CD8-positive, alpha-beta memory T cell (primary cell): ENCODE measurements around the gene DGKD. TPM values are rescaled to one million over a fixed set of nuclear protein-coding genes. Genes with fewer than 3 reads are reported as not detected.

Experiments
- CTCF ChIA-PET: fragments of 350-600 bp; sonication (Branson Sonifier 250); formaldehyde crosslinking; loops from one replicate; lab custom pipeline; 2021; ENCODE audit warnings: antibody characterized with exemption; lab: Charles Lee
- POLR2A ChIA-PET: fragments of 350-600 bp; sonication (Branson Sonifier 250); formaldehyde crosslinking; loops from one replicate; lab custom pipeline; 2021; ENCODE audit warnings: antibody characterized with exemption; lab: Charles Lee
- DNase-seq, 5 donors: peaks; one replicate each; pipeline versions ENCODE4 v3.0.0 to v3.0.0-alpha.2; 2020 to 2022; ENCODE audit warnings: mixed read lengths in 1 of 5
- H3K27ac ChIP-seq: one replicate; pipeline ENCODE4 v1.7.0; 2013; ENCODE audit warnings: low read depth, mild to moderate bottlenecking, low read length, moderate library complexity
- H3K27me3 ChIP-seq: 2 replicates; pipeline ENCODE4 v1.7.0; 2013; ENCODE audit warnings: low read length, mild to moderate bottlenecking; ENCODE audit not compliant: insufficient read depth, poor library complexity, severe bottlenecking
- H3K36me3 ChIP-seq: 2 replicates; pipeline ENCODE4 v1.7.0; 2013; ENCODE audit warnings: mild to moderate bottlenecking, low read length, moderate library complexity; ENCODE audit not compliant: insufficient read depth
- H3K4me1 ChIP-seq: 2 replicates; pipeline ENCODE4 v1.7.0; 2013; ENCODE audit warnings: mild to moderate bottlenecking, low read length, moderate library complexity; ENCODE audit not compliant: insufficient read depth
- H3K4me3 ChIP-seq: 2 replicates; pipeline ENCODE4 v1.7.0; 2013; ENCODE audit warnings: mild to moderate bottlenecking, low read length
- H3K9me3 ChIP-seq: 2 replicates; pipeline ENCODE4 v1.7.0; 2013; ENCODE audit warnings: mild to moderate bottlenecking, low read length
- H3K27ac Mint-ChIP-seq, 8 donors: one replicate each; pipeline ENCODE4 v1.8.0; 2020 to 2021; ENCODE audit warnings: mixed read lengths in 8 of 8, mild to moderate bottlenecking in 6 of 8, inconsistent platforms in 3 of 8, moderate library complexity in 3 of 8
- H3K27me3 Mint-ChIP-seq, 2 donors: one replicate each; pipeline ENCODE4 v1.8.0; 2020 to 2021; ENCODE audit warnings: mixed read lengths in 2 of 2, mild to moderate bottlenecking in 1 of 2, moderate library complexity in 1 of 2
- H3K36me3 Mint-ChIP-seq, 3 donors: one replicate each; pipeline ENCODE4 v1.8.0; 2020 to 2021; ENCODE audit warnings: mixed read lengths in 3 of 3, inconsistent platforms in 1 of 3, mild to moderate bottlenecking in 1 of 3
- H3K4me1 Mint-ChIP-seq, 3 donors: one replicate each; pipeline ENCODE4 v1.8.0; 2020 to 2021; ENCODE audit warnings: mixed read lengths in 3 of 3, inconsistent platforms in 1 of 3, mild to moderate bottlenecking in 1 of 3
- H3K4me3 Mint-ChIP-seq, 7 donors: one replicate each; pipeline ENCODE4 v1.8.0; 2020 to 2021; ENCODE audit warnings: mixed read lengths in 7 of 7, mild to moderate bottlenecking in 6 of 7, moderate library complexity in 4 of 7, inconsistent platforms in 2 of 7
- H3K9me3 Mint-ChIP-seq, 5 donors: one replicate each; pipeline ENCODE4 v1.8.0; 2020 to 2022; ENCODE audit warnings: mixed read lengths in 5 of 5, mild to moderate bottlenecking in 3 of 5, moderate library complexity in 2 of 5, inconsistent platforms in 1 of 5
- polyA plus RNA-seq: library from polyadenylated mRNA; unstranded; fragments of 300-500 nt; fragmentation: Illumina TruSeq; gene quantifications from one replicate; pipeline ENCODE4 v1.2.3, GENCODE V29; 2021
- total RNA-seq, 2 experiments: library from RNA; stranded (reverse); gene quantifications; one replicate each; pipeline ENCODE4 v1.2.3, GENCODE V29; 2021

Gene DGKD
- total and polyA plus RNA-seq, 3 experiments from 2014 or later, result 32.6 to 61.9 (median 54.2) TPM

DNA sequence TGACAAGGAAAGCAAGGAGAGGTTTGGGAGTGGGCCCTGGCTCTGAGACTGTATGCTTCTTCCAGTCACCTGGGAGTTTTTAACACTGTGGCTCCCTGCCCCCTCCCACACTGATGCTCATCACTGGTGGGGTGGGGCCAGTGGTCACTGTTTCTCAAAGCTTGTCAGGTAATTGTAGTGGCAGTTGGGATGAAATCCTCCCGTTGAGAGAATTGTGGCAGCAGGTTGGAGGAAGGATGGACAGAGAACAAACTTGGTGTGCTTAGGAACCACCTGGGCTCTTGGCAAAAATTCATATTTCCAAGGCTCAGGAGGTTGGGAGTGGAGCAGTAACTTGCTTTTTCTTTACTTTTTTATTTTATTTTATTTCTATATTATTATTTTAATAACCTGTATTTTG, 25.1 kb downstream of the DGKD start:
- H3K4me1 Mint-ChIP-seq, result peaks cover 61 to 74% (median 66%) of the 10 kb centered on the region in 3 donors
- no peak overlapping the region for H3K4me3 Mint-ChIP-seq
- no peak for DNase-seq
- H3K4me3 ChIP-seq, result no peak overlapping the region
- H3K9me3 Mint-ChIP-seq, result no peaks in the 10 kb centered on the region
- H3K4me1 ChIP-seq, result peaks cover 34% of the 10 kb centered on the region
- H3K27me3 Mint-ChIP-seq, result peaks cover 0 to 2% of the 10 kb centered on the region in 2 donors
- H3K36me3 Mint-ChIP-seq, result peaks cover 6 to 26% (median 17%) of the 10 kb centered on the region in 3 donors
- H3K9me3 ChIP-seq, result no peaks in the 10 kb centered on the region
- H3K36me3 ChIP-seq, result no peaks in the 10 kb centered on the region
- no peaks in the 10 kb centered on the region for H3K27me3 ChIP-seq
- ChIA-PET POLR2A (no interaction called here), CTCF (interaction anchor here (1.0 to 1.3 kb wide), 2 partner anchors 51 to 64 kb away, joined by 3 read pairs; no protein-coding TSS in a partner anchor)
- H3K27ac ChIP-seq, result no peak overlapping the region
- peak overlapping the region in 4 of 8 donors; percentile 45 to 70 (median 57) for H3K27ac Mint-ChIP-seq

DNA sequence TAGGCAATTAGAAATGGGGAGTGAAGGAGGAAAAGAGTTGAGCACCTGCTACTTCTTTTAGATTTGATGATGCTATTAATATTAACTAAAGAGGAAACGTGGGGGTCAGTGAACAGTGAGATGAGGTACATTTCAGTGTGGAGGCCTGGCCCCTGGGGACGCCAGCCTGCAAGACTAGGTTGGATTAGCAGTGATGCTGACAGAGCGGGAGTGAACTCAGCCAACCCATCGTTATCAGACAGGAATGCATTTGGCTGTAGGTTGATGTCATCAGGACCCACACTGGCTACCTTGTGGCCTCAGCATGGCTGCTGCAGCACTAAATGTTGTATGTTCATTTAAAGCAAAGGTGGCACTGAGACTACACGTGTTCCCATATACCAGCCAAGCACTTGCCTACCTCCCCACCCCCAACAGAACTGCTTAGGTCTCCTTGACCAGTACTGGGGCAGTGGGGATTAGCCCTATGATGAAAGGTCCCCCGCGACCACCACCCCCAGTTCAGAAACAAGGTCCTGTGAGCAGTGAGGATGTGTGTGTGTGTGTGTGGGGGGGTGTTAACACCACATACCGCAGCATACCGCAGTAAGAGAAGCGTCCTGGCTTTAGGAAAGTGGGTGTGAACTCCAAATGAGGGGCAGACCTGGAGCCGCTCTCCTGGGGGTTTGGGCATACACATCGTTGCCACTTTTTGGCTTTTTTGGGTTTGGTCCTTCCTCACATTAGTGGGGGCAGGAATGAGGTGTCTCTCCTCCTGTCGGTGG, 26.0 kb downstream of the DGKD start:
- Histone ChIP-seq H3K27me3 (no peaks in the 10 kb centered on the region), H3K36me3 (no peaks in the 10 kb centered on the region), H3K9me3 (no peaks in the 10 kb centered on the region), H3K4me1 (peaks cover 43% of the 10 kb centered on the region), H3K27ac (no peak overlapping the region), H3K4me3 (no peak overlapping the region)
- Mint-ChIP-seq H3K4me1 (peaks cover 67 to 81% (median 75%) of the 10 kb centered on the region in 3 donors), H3K27ac (peak overlapping the region in 7 of 8 donors; percentile 62 to 85 (median 70)), H3K4me3 (peak overlapping the region; percentile 25 to 72 (median 63)), H3K9me3 (no peaks in the 10 kb centered on the region), H3K27me3 (peaks cover 0 to 2% of the 10 kb centered on the region in 2 donors), H3K36me3 (peaks cover 6 to 21% (median 17%) of the 10 kb centered on the region in 3 donors)
- ChIA-PET POLR2A (no interaction called here), CTCF (interaction anchor here (1.0 to 1.3 kb wide), 2 partner anchors 63 kb away, joined by 3 read pairs; no protein-coding TSS in a partner anchor)
- DNase-seq, result no peak

DNA sequence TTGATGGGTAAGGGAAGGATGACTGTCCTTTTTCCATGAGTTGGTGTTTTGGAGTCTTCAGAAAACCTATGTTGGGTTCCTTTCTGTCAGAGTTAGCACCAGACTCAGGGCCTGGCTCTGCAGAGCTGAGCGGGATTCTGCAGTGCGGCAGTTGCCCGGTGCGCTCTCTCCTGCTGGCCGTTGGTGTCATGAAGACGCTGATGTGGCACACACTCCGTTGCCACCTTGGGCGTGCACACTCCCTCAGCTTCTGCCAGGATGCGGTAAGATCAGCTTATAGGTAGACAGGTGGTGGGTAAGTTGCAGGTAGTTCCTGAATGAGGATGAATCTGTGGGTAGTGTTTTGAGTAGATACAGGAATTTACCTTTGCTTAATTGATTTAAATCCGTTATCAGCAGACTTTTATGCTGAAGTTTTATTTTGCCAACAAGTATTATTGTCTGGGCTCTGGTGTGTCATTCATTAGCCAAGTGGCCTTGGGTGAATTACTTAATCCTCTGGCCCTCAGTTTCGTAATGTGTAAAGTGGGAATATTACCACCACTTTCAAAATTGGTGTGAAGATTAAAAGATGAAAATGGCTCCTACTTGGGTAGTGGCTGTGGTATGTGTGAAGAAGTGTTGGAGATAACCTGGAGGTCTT, 26.8 kb downstream of the DGKD start:
- Mint-ChIP-seq H3K9me3 (no peaks in the 10 kb centered on the region), H3K4me1 (peaks cover 71 to 81% (median 77%) of the 10 kb centered on the region in 3 donors), H3K36me3 (peaks cover 6 to 17% (median 14%) of the 10 kb centered on the region in 3 donors), H3K27ac (peak overlapping the region; percentile 17 to 85 (median 70)), H3K27me3 (peaks cover 0 to 2% of the 10 kb centered on the region in 2 donors), H3K4me3 (peak overlapping the region in 5 of 7 donors; percentile 12 to 65 (median 62))
- POLR2A ChIA-PET, result no interaction called here
- Histone ChIP-seq H3K9me3 (no peaks in the 10 kb centered on the region), H3K36me3 (no peaks in the 10 kb centered on the region), H3K4me3 (no peak overlapping the region), H3K27ac (no peak overlapping the region), H3K27me3 (no peaks in the 10 kb centered on the region), H3K4me1 (peaks cover 51% of the 10 kb centered on the region)
- CTCF ChIA-PET, result interaction anchor here (1.0 kb wide), 1 partner anchor 62 kb away, joined by 3 read pairs; no protein-coding TSS in a partner anchor
- no peak for DNase-seq

DNA sequence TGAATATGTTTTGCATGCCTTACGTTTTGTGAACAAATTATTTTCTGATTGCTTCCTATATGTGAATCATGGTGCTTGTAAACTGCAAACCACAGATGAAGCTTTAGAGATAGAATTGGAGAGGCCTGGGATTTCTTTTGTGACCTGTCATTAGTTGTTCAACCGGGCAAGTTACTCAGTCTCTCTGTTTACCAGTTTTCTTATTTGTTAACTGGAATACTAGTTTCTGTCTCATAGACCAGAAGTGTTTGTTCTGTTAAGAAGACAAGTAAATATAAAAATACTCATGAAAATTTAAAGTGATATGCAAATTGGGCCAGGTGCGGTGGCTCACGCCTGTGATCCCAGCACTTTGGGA, 27.3 kb downstream of the DGKD start:
- peaks cover 56% of the 10 kb centered on the region for H3K4me1 ChIP-seq
- peak overlapping the region in 6 of 8 donors; percentile 17 to 85 (median 76) for H3K27ac Mint-ChIP-seq
- H3K4me3 Mint-ChIP-seq, result peak overlapping the region in 4 of 7 donors; percentile 12 to 65 (median 62)
- no peak overlapping the region for H3K4me3 ChIP-seq
- no peaks in the 10 kb centered on the region for H3K9me3 Mint-ChIP-seq
- peaks cover 76 to 84% (median 79%) of the 10 kb centered on the region in 3 donors for H3K4me1 Mint-ChIP-seq
- ChIA-PET CTCF (interaction anchor here (1.0 kb wide), 1 partner anchor 61 kb away, joined by 3 read pairs; no protein-coding TSS in a partner anchor), POLR2A (no interaction called here)
- DNase-seq, result no peak
- no peaks in the 10 kb centered on the region for H3K36me3 ChIP-seq
- no peaks in the 10 kb centered on the region for H3K9me3 ChIP-seq
- H3K27me3 ChIP-seq, result no peaks in the 10 kb centered on the region
- peaks cover 6 to 17% (median 13%) of the 10 kb centered on the region in 3 donors for H3K36me3 Mint-ChIP-seq
- H3K27me3 Mint-ChIP-seq, result peaks cover 0 to 2% of the 10 kb centered on the region in 2 donors
- no peak overlapping the region for H3K27ac ChIP-seq

DNA sequence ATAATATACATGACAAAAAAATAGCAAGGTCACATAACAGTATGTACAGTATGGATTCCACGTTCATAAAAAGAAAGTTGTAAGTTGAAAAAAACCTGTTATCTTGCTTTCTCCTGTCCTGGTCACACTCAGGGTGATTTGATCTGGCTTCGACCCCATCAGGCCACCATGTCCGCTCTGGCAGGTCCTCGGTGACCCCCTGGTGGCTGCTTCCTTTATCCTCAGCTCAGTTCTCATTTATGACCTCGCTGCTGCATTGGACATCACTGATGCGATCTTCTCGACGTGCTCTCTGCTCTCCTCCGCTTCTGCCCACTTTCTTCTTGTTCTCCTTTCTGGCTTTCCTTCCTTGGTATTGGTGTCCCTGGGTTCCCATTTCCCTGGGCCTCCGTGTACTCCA, 29.7 kb downstream of the DGKD start:
- Mint-ChIP-seq H3K27ac (peak overlapping the region in 7 of 8 donors; percentile 72 to 93 (median 86)), H3K4me3 (peak overlapping the region in 5 of 7 donors; percentile 1 to 77 (median 39)), H3K4me1 (peaks cover 82 to 94% (median 88%) of the 10 kb centered on the region in 3 donors), H3K9me3 (no peaks in the 10 kb centered on the region), H3K36me3 (peaks cover 0 to 13% (median 11%) of the 10 kb centered on the region in 3 donors), H3K27me3 (peaks cover 0 to 2% of the 10 kb centered on the region in 2 donors)
- DNase-seq, result no peak
- POLR2A ChIA-PET, result no interaction called here
- no peaks in the 10 kb centered on the region for H3K9me3 ChIP-seq
- peaks cover 70% of the 10 kb centered on the region for H3K4me1 ChIP-seq
- no peaks in the 10 kb centered on the region for H3K27me3 ChIP-seq
- CTCF ChIA-PET, result interaction anchor here (2.0 to 2.1 kb wide), 2 partner anchors 56 to 59 kb away, joined by 4 to 9 read pairs; no protein-coding TSS in a partner anchor
- H3K4me3 ChIP-seq, result no peak overlapping the region
- H3K27ac ChIP-seq, result no peak overlapping the region
- no peaks in the 10 kb centered on the region for H3K36me3 ChIP-seq

DNA sequence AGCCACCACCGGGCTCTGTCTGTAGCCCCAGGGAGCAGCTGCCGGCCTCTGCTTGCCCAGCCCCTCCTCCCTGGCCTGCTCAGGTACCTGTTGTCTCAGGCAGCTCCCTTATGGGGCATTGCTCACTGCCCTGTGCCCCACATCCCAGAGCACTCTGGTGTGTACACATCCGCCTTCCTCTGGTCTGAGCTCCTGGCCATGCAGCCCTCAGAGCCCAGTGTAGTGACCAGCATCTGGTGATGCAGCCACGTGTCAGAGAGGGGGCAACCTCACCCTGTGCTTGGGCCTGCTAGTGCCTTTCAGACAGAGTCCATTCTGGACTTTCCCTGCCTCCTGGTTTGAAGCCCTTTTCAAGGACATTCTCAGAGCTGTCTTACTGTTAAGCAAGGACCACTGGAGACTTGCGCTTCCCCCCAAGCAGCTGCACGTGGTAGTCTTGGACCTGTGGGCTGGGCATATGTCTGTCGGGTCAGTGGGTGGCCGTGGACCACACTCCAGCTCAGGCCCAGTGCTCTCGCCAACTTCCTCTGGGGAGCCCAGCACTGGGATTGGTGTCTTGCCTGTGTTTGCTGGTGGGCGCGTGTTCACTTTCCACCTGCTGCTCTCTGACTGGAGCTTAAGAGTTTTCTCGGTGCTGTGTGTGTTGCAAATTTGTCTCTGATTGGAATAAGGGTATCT, 30.7 kb downstream of the DGKD start:
- DNase-seq, result no peak
- Mint-ChIP-seq H3K27ac (peak overlapping the region; percentile 80 to 96 (median 88)), H3K4me3 (peak overlapping the region; percentile 47 to 88 (median 73)), H3K4me1 (peaks cover 73 to 94% (median 88%) of the 10 kb centered on the region in 3 donors), H3K27me3 (peaks cover 0 to 2% of the 10 kb centered on the region in 2 donors), H3K36me3 (peaks cover 0 to 20% (median 8%) of the 10 kb centered on the region in 3 donors), H3K9me3 (no peaks in the 10 kb centered on the region)
- Histone ChIP-seq H3K36me3 (no peaks in the 10 kb centered on the region), H3K9me3 (no peaks in the 10 kb centered on the region), H3K27me3 (no peaks in the 10 kb centered on the region), H3K4me1 (peaks cover 70% of the 10 kb centered on the region), H3K27ac (no peak overlapping the region), H3K4me3 (peak overlapping the region; percentile 14)
- CTCF ChIA-PET, result interaction anchor here (1.3 to 2.1 kb wide), 5 partner anchors 16 to 58 kb away, joined by 4 to 10 read pairs (median 4); partner anchors contain the start of gene DGKD
- POLR2A ChIA-PET, result interaction anchor here (0.6 to 1.5 kb wide), 2 partner anchors 53 to 72 kb away, joined by 5 to 10 read pairs; no protein-coding TSS in a partner anchor

DNA sequence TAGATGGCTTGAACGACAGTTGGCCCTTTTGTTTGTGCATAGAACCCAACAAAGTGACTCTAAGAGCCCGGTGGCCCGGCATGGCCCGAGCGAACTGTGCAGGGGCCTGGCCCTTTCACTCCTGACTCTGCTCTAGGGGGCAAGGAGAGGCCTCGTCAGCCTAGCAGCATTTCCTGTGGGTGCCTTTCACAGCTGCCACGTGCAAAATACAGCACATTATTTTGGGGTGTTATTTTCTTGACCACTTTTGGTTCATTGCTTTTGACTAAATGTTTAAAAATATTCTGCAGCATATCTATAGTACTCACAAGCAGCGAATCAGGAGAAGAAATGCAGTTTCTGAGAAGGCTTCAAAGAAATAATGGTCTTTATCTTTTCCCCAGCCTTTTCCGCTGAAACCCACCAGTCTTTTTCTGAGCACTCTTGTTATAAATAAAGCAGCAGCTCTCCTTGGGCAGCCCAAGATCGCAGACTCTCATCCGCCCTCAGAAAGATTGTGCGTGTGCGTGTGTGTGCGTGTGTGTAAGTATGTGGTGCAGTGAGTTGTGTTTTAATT, 31.3 kb downstream of the DGKD start:
- DNase-seq, result peak; percentile 16 to 68 (median 48)
- peaks cover 66 to 93% (median 86%) of the 10 kb centered on the region in 3 donors for H3K4me1 Mint-ChIP-seq
- H3K4me3 ChIP-seq, result peak overlapping the region; percentile 15

More for the DNA sequence above, 31.3 kb downstream of the DGKD start:
- POLR2A ChIA-PET, result interaction anchor here (0.6 to 1.5 kb wide), 2 partner anchors 54 to 72 kb away, joined by 5 to 10 read pairs; no protein-coding TSS in a partner anchor
- Mint-ChIP-seq H3K27me3 (peaks cover 0 to 2% of the 10 kb centered on the region in 2 donors), H3K27ac (peak overlapping the region; percentile 80 to 94 (median 88)), H3K36me3 (peaks cover 0 to 26% (median 7%) of the 10 kb centered on the region in 3 donors), H3K4me3 (peak overlapping the region; percentile 47 to 88 (median 73)), H3K9me3 (no peaks in the 10 kb centered on the region)
- CTCF ChIA-PET, result interaction anchor here (1.3 to 2.1 kb wide), 5 partner anchors 17 to 58 kb away, joined by 4 to 10 read pairs (median 4); partner anchors contain the start of gene DGKD
- no peak overlapping the region for H3K27ac ChIP-seq
- peaks cover 65% of the 10 kb centered on the region for H3K4me1 ChIP-seq
- no peaks in the 10 kb centered on the region for H3K9me3 ChIP-seq
- peaks cover 5% of the 10 kb centered on the region for H3K36me3 ChIP-seq
- no peaks in the 10 kb centered on the region for H3K27me3 ChIP-seq
